Stimulated activated CD8-positive, alpha-beta memory T cell treated with anti-CD3 and anti-CD28 coated beads, Interleukin-4, amount 100 ng/mL, for 4 hours (primary cell): ENCODE data around the gene DRC7.
A peak's percentile ranks its signal among the peaks of the same experiment; 100 is the strongest.

Experiments
- DNase-seq, 2 donors: peaks; one replicate each; pipeline ENCODE4 v3.0.0-alpha.2; 2020; ENCODE audit warnings: low read depth in 2 of 2, low spot score in 1 of 2

The DRC7 gene

DNA sequence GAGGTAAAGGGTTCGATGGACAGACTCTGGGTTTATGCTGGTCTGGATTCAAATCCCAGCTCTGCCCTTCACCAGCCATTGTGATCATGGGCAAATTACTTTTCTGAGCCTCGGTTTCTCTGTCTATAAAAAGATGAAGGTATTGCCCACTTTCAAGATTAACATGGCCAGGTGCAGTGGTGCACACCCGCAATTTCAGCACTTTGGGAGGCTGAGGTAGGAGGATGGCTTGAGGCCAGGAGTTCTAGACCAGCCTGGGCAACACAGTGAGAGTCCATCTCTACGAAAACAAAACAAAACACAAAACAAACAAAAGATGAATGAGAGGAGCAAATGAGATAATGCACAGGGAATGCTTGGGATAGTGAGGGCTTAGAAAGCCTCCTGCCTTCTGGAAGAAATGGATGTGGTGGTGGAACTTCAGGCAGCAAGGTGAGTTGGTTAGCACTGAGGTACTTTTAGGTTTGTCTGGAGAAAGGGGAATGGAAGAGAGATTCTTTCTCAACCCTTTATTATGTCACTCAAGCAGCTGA lies 18.0 kb upstream of the DRC7 start:
- DNase-seq = no peak

DNA sequence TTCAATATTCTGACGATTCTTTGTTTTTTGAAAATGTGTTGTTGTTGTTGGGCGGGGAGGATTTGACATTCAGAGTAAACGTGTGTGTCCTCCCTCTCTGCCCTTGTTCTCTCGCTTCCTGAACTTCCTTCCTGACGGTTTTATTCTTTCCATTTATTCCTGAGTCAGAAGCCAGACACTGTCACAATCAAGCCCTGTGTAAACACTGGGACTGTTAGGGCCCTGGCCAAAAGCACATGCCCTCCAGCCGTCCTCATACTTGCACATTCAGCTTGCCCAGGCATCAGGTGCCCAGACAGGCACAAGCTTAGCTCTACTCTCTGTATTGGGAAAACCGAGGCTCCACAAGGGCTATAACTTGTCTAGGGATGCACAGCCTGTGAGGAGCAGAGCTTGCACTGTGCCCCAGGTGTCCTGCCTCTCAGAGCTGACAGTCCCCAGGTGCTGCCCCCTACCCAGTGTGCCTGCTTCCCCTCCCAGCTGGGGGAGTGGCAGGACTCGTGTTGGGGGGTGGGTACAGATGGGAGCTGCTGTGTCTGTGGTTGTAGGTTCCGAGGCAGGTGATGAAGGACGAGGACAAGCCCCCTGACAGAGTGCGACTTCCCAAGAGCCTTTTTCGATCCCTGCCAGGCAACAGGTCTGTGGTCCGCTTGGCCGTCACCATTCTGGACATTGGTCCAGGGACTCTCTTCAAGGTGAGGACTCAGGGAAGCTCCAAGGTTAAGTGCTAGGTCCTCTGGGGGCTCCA lies 16.8 kb upstream of the DRC7 start:
- no peak for DNase-seq

GRCh38 chr16:57679016-57679415 lies 15.6 kb upstream of the DRC7 start:
- no peak for DNase-seq

DNA sequence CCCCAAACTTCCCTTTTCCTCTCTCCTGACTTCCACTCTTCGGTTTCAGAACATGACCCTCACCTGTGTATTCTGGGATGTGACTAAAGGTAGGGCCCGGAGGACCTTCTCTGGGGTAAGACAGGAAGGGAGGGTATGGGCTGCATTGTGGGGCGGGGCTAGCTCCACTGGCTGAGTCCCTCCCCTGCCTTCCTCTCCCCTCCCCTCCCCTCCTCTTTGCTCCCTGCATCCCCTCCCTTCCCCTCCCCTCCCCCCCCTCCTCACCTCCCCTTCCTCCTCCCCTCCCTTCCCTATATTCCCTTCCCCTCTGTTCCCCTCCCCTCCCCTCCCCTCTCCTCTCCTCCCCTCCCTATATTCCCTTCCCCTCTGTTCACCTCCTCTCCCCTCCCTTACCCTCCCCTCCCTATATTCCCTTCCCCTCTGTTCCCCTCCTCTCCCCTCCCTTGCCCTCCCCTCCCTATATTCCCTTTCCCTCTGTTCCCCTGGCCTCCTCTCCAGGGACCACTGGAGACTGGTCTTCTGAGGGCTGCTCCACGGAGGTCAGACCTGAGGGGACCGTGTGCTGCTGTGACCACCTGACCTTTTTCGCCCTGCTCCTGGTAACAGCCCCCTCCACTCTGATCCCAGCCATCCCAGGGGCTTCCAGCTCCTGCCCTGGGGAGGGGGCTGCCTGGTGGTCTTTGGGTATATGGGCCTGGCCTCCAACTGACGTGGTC lies 14.7 kb upstream of the DRC7 start:
- no peak for DNase-seq

- no peak for DNase-seq
Measured at GRCh38 chr16:57680842-57681375, 13.7 kb upstream of the DRC7 start.

DNA sequence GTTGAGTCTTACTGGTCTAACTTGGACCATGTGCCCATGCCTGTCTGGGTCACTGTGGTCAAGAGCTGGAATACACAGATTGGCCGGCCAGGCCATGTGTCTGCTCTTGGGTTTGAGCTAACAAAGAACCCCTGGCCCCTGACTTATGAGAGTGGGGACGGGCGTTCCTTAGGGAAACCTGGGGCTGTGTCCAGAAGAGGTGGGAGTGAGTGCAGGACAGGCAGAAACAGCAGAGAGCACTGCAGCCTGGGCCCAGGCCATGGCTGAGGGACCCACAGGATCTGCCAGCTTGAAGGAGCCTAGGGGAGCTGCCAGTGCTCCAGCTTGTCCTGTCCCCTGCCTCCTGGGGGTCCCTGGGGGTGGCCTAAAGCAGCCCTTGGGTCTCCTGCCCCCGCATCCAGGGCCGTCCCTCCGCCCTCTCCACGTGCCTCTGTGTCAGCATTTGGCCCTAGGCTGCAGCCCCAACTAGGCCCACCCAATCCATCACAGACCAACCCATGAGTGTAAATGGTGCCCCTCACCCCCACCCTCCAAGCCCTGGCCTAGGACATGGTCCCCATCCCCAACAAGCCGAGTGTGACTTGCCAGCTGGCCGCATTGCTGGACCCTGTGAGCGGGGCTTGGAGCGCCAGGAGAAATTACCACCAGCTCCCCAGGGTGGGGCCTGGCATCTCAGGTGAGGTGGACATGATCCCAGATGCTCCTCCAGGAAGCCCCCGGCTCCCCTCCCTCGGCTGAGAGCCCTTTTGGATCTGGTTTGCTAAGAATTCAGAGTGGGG lies 12.5 kb upstream of the DRC7 start:
- no peak for DNase-seq

GRCh38 chr16:57682809-57683635 lies 11.6 kb upstream of the DRC7 start:
- DNase-seq = no peak

- no peak for DNase-seq
Measured at GRCh38 chr16:57683636-57684545, 10.7 kb upstream of the DRC7 start.

DNA sequence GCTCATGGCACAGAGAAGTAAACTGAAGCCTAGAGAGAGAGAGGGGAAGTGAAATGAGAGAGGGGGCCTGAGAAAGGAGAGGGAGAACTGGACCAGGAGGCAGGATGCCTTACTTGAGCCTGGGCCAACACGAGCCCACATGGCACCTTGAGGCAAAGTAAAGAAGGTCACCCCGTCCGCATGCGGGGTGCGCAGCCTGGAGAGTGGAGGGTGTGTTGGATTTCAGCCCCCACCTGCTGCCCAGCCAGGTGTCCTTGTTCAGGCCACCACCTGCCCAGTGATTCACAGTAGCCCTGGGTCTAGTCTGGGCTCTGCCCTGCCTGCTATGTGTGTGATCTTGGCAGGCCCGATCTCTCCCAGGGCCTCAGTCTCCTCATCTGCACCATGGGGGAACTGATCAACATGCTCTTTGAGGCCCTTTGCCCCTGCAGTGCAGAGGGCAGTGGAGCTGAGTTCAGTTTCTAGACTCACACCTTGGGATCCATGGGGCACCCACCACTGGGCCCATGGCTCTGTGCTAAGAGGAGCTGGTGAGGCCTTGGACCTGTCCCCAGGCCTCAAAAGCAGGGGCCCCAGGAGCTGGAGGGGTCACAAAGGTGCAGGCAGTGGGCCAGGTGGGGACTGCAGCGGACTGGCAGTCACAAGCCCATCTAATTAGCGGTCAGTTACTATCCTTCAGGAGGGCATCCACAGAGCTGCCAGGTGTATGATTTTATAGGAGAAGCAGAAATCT lies 9.8 kb upstream of the DRC7 start:
- no peak for DNase-seq

GRCh38 chr16:57685633-57686032 lies 9.0 kb upstream of the DRC7 start:
- no peak for DNase-seq

DNA sequence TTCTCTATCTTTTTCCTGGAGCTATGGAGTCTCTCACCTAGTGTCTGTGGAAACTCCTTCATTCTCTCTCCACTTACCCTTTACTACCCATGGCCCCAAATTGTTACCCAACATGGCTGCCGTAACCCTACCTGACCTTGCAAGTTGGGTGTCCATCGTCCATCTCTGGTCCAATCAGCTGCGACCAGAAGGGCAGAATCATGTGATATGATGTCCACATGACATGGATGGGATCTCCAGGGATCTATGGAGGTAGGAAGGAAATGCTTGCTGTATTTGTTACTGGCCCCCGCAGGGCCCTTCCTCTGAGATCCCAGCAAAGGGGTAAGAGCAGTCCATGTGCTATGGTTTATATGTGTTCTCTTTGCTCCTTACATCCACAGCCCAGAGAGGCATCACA lies 8.0 kb upstream of the DRC7 start:
- DNase-seq = no peak

DNA sequence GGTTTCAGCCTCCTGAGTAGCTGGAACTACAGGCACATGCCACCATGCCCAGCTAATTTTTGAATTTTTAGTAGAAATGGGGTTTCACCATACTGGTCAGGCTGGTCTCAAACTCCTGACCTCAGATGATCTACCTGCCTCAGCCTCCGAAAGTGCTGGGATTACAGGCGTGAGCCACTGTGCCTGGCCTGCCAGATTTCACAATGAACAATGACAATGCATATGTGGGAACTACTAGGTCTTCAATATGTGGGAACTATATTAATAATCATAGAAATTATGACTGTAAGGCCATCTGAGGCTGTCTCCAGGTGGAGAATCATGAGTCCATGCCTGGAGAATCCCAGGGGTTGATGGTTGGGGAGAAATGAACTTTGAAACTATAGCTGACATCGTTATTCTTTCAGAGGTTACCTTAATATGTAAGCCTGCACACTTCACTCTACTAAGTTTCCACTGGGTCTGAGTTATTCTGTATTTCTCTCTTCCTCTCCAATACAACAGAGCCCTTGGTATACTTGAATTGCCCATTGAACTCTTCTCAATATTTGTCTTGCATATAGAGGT lies 7.2 kb upstream of the DRC7 start:
- no peak for DNase-seq

DNA sequence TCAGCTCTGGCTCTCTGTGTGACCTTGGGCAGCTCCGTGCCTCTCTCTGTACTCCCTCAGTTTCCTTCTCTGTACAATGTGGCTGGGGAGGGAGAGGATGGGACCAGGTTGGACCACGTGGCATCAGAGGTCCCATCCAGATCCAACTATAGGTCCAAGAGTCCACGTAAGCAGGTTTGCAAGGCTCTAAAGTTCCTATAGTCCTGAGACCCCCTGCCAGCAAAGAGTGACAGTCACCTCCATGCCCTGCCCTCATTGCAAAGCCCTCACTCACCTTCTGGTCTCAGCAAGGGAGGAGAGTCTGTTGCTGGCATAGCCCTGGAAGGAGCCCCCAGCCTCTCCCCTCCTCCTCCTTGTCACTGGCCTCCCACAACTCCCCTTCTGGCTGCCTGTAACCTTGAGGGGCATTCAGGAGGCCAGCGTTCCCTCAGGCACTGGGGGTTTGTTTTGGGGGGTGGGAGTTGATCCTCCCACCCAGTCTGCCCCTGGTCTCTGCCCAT lies 6.1 kb upstream of the DRC7 start:
- no peak for DNase-seq

DNA sequence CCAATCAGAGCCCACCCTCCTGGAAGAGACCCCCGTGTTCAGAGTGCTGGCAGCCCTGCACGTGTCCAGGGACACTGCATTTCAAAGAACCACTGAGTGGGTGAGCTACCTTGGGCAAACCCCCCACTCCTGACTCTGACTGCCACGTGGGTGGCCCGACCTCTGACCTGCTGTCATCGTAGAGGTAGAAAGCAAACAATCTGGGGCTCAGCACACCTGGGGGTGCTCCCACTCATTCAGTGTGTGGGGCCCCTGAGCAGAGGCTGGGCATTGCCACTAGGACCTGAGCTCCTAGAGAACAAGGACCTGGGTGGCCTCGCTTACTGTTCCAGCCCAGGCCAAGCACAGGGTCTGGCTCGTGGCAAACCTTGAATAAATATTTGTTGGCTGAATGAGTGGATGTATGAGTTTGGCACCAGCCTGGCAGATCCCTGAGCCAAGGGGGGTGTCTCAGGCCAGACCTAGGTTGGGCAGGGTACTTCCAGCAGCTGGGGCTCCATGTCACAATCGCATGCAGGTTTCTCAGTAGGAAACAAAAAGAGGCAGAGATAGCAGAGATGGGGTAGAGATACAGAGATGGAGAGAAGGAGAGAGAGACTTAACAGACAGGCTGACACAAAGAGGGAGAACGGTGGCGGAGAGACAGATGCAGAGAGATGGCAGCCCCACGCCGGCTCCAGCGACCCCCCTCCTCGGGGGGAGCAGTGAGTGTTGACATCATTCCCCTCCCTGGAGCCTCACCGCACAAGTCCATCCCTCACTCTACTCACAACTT lies 5.4 kb upstream of the DRC7 start:
- no peak for DNase-seq

DNA sequence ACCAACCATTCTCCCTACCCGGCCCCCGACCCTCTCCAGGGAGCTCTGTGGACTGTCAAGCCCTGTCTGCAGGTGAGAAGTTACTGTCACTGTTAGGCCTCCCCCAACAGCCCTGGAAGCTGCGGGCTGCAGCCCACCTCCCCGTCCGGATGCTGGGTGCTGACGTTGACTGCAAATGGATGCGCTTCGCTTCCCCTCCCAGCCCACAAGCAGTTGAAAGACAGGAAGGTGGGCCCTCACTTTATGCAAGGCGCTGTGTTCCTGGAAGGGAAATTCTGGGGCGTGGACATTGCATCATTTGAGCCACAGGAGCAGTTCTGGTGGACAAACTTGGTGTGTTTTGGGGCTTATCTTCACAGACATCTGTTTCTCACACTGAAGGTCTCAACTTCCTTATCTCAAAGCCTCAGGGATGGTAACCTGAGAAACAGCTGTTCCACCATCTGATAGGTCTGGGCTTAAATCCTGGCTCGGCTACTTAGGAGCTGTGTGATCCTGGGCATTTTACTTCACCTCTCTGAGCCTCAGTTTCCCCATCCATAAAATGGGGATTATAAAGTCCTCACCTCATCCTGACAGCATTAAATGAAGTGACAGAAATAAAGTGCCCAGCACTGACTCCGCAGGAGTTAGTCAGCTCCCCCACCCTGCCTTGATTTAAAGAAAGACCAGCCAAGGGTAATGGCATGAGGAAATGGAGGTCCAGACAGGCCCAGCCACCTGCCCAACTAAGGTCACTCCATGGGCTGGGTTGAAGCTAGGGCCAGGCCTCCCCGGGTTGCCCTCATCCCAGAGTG lies 4.6 kb upstream of the DRC7 start:
- DNase-seq = peak in 1 of 2 donors; percentile 12

- no peak for DNase-seq
Measured at GRCh38 chr16:57690782-57691471, 3.7 kb upstream of the DRC7 start.
